EH (cell line): ENCODE results near the gene STAC3.

Experiments
- DNase-seq: peaks from one replicate; pipeline ENCODE4 v3.0.0-alpha.2; 2015; ENCODE audit warnings: low read depth

The STAC3 gene

DNA sequence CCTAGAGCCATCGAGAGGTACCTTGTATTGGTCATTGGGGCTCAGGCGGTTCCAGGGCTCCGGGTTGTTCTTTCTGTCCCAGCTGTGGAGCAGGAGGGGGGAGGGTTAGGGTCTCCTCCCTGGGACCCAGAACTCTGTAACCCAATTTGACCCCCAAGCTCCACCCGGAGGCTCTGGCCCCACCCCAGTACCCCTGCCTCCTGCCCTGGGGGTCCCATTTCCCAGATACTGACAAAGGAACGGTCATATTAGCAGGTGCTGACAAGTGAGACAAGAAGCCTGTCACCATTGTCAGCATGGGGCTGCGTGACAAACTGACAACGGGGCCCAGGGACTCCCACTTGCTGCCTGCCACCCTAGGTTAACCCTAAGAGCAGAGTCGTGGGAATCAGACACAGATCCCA, 15.3 kb downstream of the STAC3 start:
- DNase-seq: no peak

GRCh38 chr12:57235017-57235727, 15.8 kb downstream of the STAC3 start:
- DNase-seq: no peak

- no peak for DNase-seq
Measured at GRCh38 chr12:57234571-57235016, 16.4 kb downstream of the STAC3 start.

DNA sequence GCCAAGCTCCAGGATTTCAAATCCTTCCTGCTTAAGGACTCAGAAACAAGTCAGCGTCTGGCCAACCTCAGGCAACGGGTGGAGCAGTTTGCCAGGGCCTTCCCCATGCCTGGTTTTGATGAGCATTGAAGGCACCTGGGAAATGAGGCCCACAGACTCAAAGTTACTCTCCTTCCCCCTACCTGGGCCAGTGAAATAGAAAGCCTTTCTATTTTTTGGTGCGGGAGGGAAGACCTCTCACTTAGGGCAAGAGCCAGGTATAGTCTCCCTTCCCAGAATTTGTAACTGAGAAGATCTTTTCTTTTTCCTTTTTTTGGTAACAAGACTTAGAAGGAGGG, 16.8 kb downstream of the STAC3 start:
- DNase-seq: no peak

GRCh38 chr12:57233357-57234232, 17.4 kb downstream of the STAC3 start:
- no peak for DNase-seq

GRCh38 chr12:57232156-57232756, 18.7 kb downstream of the STAC3 start:
- no peak for DNase-seq

GRCh38 chr12:57231276-57232021, 19.5 kb downstream of the STAC3 start:
- DNase-seq: no peak

DNA sequence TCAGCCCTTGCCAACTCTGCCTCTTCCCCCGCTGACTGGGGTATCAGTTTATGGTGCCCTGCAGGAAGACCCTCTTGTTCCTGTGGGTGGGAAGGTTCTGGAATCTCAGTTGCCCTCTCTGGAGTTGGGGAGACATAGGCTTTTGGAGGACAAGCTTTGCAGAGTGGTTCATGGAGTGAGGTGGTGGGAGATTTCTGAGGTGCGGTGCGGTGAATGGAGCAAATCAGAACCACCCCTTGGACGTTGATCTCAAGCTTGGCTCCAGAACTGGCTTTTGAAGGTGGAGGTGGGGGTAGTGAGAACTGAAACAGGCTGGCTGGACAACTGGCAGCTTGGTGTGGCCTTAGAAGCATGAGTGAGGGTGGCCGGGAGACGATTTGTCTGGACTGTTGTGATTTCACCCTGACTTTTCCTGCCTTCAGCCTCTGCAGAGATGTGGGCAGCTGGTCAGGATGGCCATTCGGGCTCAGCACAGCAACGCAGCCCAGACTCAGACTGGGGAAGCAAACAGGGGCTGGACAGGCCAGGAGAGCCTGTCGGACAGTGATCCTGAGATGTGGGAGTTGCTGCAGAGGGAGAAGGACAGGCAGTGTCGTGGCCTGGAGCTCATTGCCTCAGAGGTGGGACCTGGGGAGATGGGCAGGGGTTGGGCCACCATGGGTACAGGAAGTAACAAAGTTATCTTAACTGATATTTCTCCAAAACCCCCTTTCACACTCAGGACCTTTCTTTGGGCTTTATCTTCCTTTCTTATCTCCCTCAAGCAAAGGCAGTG, 20.4 kb downstream of the STAC3 start:
- DNase-seq: peak; percentile 47

DNA sequence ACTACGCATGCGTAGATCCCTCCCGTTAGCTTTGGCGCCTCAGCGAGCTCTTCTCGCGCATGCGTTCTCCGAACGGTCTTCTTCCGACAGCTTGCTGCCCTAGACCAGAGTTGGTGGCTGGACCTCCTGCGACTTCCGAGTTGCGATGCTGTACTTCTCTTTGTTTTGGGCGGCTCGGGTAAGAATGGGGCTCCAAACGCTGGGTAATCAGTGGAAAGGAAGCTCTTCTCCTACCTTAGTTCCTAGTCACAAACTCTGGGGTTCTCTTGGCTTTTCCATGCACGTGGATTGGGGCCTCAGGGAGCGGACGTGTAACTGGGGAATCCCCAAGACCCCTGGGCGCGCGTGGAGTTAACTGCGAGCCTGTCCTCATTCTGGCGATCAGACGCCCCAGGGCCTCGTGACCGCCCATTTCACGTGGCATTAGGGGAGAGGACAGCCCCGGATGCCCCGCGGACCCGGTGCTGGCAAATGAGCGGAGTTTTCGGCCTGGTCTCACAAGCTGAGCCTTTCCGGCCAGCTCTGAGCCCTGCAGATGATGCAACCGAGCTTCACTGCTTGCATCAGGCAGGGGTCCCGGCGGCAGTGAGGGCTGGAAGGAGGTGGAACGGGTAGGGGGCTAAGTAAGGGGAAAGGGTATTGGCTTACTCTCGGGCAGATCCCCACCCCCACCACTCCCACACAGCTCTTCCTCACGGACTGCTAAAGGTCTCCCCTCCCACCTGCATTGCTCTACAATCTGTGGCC, 21.2 kb downstream of the STAC3 start, which contains the start of gene SHMT2:
Gene SHMT2, plus strand, starts transcription at position 78 of the 747 bp plus-strand sequence. Its CDS starts 68 bp downstream, at position 146.
- DNase-seq: peak; percentile 97

DNA sequence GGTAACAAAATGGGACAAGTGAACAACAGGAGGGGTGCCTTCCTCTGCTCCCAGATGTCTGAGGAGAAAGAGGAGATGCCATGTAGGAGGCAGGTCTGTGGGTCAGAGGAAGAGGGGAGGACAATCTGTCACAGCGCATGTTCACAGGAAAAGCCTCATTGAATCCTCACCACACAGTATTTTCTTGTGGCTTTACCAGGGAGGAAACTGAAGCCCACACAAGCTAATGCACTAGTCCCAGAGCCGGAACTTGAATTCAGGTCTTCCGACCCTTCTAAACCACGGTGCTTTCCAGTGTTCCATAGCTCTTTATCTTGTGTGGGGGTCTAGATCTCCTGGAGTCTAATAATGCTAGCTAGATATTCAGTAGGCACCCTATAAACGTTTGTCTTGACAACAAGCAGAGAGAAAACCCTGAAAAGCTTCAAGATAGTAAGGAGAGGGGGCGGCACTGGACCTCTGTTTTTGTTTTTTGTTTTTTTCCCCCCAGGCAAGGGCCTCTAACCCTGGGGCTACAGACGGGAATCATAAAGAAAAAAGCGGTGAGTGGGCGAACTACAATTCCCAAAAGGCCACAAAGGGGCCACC, 21.8 kb downstream of the STAC3 start:
- peak; percentile 50 for DNase-seq

DNA sequence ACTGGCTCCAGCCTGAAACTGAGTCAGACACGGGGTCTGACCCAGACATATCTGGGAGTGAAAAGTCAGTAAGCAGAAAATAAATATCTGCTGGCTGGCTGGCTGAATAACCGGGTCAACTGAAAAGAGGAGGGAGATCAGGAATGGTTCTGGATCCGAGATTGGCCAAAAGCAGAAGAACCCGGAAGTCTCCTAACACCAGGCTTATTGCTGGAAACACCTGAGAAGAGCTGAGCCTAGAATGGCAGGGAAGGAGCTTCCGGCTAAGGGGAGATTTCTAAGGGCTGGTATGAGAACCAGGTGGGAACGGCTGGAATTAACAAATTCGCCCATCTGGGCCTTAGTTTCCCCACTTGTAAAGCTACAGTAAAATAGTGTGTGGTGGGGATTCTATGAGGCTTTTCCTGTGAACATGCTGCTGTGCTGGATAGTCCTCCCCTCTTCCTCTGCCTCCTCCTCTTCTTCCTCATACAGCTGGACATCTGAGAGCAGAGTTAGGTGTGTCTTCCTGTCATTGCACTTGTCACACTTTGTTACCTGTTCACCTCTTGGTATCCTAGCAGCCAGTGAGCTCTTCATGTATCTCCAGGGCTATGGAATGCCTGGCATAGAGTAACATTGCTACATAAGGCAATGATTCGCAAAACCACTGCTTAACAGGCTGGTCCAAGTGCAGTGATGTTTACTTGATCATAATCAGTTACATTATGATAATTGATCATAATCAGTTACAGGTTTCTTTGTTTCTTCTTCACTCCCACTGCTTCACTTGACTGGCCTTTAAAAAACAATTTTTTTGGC, 23.5 kb downstream of the STAC3 start:
- DNase-seq: no peak

DNA sequence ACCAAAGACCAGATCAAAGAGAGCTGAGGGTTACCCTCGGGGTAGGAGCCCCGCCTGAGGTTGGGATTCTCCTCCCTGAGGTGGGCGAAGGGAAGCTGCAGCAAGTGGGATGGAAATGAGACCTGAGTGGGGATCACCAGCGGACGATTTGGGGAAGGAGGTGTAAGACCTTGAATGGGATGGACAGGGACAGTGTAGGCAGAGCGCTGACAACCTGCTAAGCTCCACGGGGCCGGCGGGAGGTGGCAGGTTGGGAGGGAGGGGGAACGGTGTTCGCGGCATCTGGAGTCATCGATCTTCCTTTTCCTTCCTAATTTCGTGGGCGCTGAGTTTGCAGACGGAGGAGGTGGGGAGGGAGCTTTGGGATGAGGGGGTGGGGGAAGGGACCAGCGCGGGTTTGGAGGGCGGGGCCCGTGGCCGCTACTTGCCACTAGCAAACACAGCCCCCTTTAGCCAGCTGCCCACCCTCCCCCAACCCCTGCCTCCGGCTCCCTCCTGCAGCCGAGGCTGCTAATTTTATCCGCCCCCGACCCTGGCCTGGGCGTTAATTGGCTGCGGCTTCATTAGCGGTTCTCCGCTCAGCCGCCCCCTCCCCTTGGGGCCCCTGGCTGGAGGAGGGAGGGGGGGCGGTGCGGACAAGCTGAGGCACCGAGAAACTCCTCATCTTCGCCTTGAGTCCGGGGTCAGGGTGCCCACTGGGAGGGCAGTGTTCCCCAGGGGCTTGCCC, 24.2 kb downstream of the STAC3 start:
- DNase-seq: no peak

GRCh38 chr12:57225680-57226210, 25.2 kb downstream of the STAC3 start:
- no peak for DNase-seq

- DNase-seq: no peak
Measured at GRCh38 chr12:57224973-57225679, 25.9 kb downstream of the STAC3 start.

- DNase-seq: no peak
Measured at GRCh38 chr12:57224278-57224972, 26.6 kb downstream of the STAC3 start.

DNA sequence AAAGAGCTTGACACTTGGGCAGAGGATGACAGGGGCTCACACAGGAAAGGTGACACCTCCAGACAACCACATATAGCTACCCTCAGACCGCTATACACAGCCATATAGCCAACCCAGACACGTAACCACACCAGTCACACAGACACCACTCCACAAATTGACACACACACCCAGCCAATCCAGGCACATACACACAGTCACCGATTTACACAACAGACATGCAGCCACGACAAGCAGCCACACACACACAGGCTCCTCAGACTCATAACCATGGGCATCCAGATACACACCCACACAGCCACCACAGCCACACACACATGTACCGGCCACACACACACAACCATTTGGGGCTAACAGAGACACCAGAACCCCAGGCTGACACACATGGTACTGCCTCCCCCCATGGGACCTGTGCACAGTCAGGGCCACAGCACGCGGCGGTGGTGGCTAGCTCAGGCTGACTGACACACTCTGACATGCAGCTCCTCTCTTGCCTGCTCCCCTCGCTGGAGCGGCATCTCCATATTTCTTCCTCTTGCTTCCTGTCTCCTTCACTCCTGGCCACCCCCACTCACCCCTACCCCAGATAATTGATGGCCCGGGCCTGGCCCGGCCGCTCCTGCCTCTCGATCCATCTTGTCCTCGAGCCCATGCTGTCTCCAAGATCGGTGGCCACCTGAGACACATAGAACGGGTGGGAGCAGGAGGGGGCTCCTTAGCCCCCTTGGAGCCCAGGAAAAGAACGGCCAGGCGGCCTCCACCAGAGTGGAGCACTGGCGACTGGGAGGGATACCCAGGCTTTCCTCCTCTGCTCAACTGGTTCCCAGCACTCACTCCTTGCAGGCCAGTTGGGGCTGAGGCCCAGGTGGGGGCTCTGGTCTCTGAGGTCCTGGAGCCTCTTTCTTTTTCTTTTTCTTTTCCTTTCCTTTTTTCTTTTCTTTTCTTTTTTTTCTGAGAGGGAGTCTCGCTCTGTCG, 27.5 kb downstream of the STAC3 start:
- no peak for DNase-seq
